Adipocyte (in vitro differentiated cells): ENCODE measurements around the gene IL1RL1.

Source experiments
- DNase-seq: peaks from one replicate; pipeline ENCODE4 v3.0.0-alpha.2; 2015; ENCODE audit warnings: low read depth
- H3K27me3 ChIP-seq: replicated peaks from 2 replicates; pipeline ENCODE4 v1.7.0; 2013; ENCODE audit warnings: mild to moderate bottlenecking, low read length, moderate library complexity; ENCODE audit not compliant: control insufficient read depth, insufficient read depth
- H3K36me3 ChIP-seq: 2 replicates; pipeline ENCODE4 v1.7.0; 2013; ENCODE audit warnings: low read length, mild to moderate bottlenecking, moderate library complexity; ENCODE audit not compliant: control insufficient read depth, insufficient read depth, severe bottlenecking
- H3K4me1 ChIP-seq: 2 replicates; pipeline ENCODE4 v1.7.0; 2013; ENCODE audit warnings: mild to moderate bottlenecking, low read length, moderate library complexity; ENCODE audit not compliant: control insufficient read depth, insufficient read depth
- H3K4me3 ChIP-seq: 2 replicates; pipeline ENCODE4 v1.7.0; 2013; ENCODE audit warnings: mild to moderate bottlenecking, low read length, moderate library complexity
- H3K9ac ChIP-seq: 2 replicates; pipeline ENCODE4 v1.7.0; 2013; ENCODE audit warnings: mild to moderate bottlenecking, low read length, moderate library complexity
- H3K9me3 ChIP-seq: 2 replicates; pipeline ENCODE4 v1.7.0; 2013; ENCODE audit warnings: mild to moderate bottlenecking, low read length, moderate library complexity; ENCODE audit not compliant: control insufficient read depth

The IL1RL1 gene

GRCh38 chr2:102337012-102337411, 25.6 kb downstream of the IL1RL1 start:
- no peaks in the 10 kb centered on the region for H3K9me3 ChIP-seq
- H3K9ac ChIP-seq: peak overlapping the region; percentile 48
- DNase-seq: no peak
- peaks cover 20% of the 10 kb centered on the region for H3K4me1 ChIP-seq
- H3K36me3 ChIP-seq: no peaks in the 10 kb centered on the region
- no peaks in the 10 kb centered on the region for H3K27me3 ChIP-seq
- H3K4me3 ChIP-seq: peak overlapping the region; percentile 70

- DNase-seq: no peak
- H3K27me3 ChIP-seq: no peaks in the 10 kb centered on the region
- no peaks in the 10 kb centered on the region for H3K9me3 ChIP-seq
- peak overlapping the region; percentile 70 for H3K4me3 ChIP-seq
- peaks cover 20% of the 10 kb centered on the region for H3K4me1 ChIP-seq
- H3K36me3 ChIP-seq: no peaks in the 10 kb centered on the region
- peak overlapping the region; percentile 48 for H3K9ac ChIP-seq
Measured at GRCh38 chr2:102337481-102338386, 26.4 kb downstream of the IL1RL1 start.

- DNase-seq: no peak
- no peaks in the 10 kb centered on the region for H3K36me3 ChIP-seq
- no peaks in the 10 kb centered on the region for H3K27me3 ChIP-seq
- no peaks in the 10 kb centered on the region for H3K9me3 ChIP-seq
- H3K4me3 ChIP-seq: no peak overlapping the region
- no peak overlapping the region for H3K9ac ChIP-seq
- peaks cover 16% of the 10 kb centered on the region for H3K4me1 ChIP-seq
Measured at GRCh38 chr2:102340778-102341177, 29.4 kb downstream of the IL1RL1 start.

- Histone ChIP-seq H3K9ac (no peak overlapping the region), H3K4me3 (no peak overlapping the region), H3K4me1 (peaks cover 1% of the 10 kb centered on the region), H3K27me3 (no peaks in the 10 kb centered on the region), H3K36me3 (no peaks in the 10 kb centered on the region), H3K9me3 (no peaks in the 10 kb centered on the region)
- peak; percentile 4 for DNase-seq
Measured at GRCh38 chr2:102342888-102343287, 31.5 kb downstream of the IL1RL1 start.

- H3K9me3 ChIP-seq: no peaks in the 10 kb centered on the region
- no peak overlapping the region for H3K9ac ChIP-seq
- no peaks in the 10 kb centered on the region for H3K36me3 ChIP-seq
- H3K4me1 ChIP-seq: no peaks in the 10 kb centered on the region
- no peak overlapping the region for H3K4me3 ChIP-seq
- H3K27me3 ChIP-seq: peaks cover 7% of the 10 kb centered on the region
- no peak for DNase-seq
Measured at GRCh38 chr2:102344397-102344796, 33.0 kb downstream of the IL1RL1 start.

- Histone ChIP-seq H3K9ac (no peak overlapping the region), H3K4me1 (no peaks in the 10 kb centered on the region), H3K4me3 (no peak overlapping the region), H3K36me3 (no peaks in the 10 kb centered on the region), H3K9me3 (no peaks in the 10 kb centered on the region), H3K27me3 (peaks cover 7% of the 10 kb centered on the region)
- no peak for DNase-seq
Measured at GRCh38 chr2:102345329-102345920, 34.1 kb downstream of the IL1RL1 start.

- no peak for DNase-seq
- Histone ChIP-seq H3K4me1 (no peaks in the 10 kb centered on the region), H3K4me3 (no peak overlapping the region), H3K27me3 (peaks cover 18% of the 10 kb centered on the region), H3K9me3 (no peaks in the 10 kb centered on the region), H3K36me3 (no peaks in the 10 kb centered on the region), H3K9ac (no peak overlapping the region)
Measured at GRCh38 chr2:102346381-102347130, 35.2 kb downstream of the IL1RL1 start.

- no peak for DNase-seq
- Histone ChIP-seq H3K4me1 (peaks cover 3% of the 10 kb centered on the region), H3K9ac (no peak overlapping the region), H3K36me3 (no peaks in the 10 kb centered on the region), H3K9me3 (no peaks in the 10 kb centered on the region), H3K27me3 (peaks cover 19% of the 10 kb centered on the region), H3K4me3 (no peak overlapping the region)
Measured at GRCh38 chr2:102350137-102350793, 38.9 kb downstream of the IL1RL1 start.

GRCh38 chr2:102355526-102356380, 44.4 kb downstream of the IL1RL1 start, which contains the start of gene IL18R1:
Gene IL18R1, plus strand, starts transcription at chr2:102355796. Its CDS starts 6,865 bp downstream, at chr2:102362661.
- Histone ChIP-seq H3K4me3 (peak within 1 kb of the TSS; percentile 88), H3K9me3 (no peaks in the 10 kb centered on the region), H3K36me3 (no peaks in the 10 kb centered on the region), H3K27me3 (peaks cover 9% of the 10 kb centered on the region), H3K9ac (peak within 1 kb of the TSS; percentile 88), H3K4me1 (peaks cover 5% of the 10 kb centered on the region)
- peak; percentile 92 for DNase-seq

- Histone ChIP-seq H3K27me3 (peaks cover 3% of the 10 kb centered on the region), H3K36me3 (no peaks in the 10 kb centered on the region), H3K4me3 (peak overlapping the region; percentile 88), H3K9me3 (no peaks in the 10 kb centered on the region), H3K4me1 (peaks cover 5% of the 10 kb centered on the region), H3K9ac (peak overlapping the region; percentile 88)
- no peak for DNase-seq
Measured at GRCh38 chr2:102356381-102356712, 45.0 kb downstream of the IL1RL1 start.
